Activated effector memory CD4-positive, alpha-beta T cell treated with anti-CD3 and anti-CD28 coated beads, Interleukin-2, amount 50 U/mL, for 16 hours (primary cell): ENCODE measurements around the gene CFAP410.

ENCODE experiments used
- DNase-seq: peaks from one replicate; pipeline ENCODE4 v3.0.0-alpha.2; 2020

Gene CFAP410

DNA sequence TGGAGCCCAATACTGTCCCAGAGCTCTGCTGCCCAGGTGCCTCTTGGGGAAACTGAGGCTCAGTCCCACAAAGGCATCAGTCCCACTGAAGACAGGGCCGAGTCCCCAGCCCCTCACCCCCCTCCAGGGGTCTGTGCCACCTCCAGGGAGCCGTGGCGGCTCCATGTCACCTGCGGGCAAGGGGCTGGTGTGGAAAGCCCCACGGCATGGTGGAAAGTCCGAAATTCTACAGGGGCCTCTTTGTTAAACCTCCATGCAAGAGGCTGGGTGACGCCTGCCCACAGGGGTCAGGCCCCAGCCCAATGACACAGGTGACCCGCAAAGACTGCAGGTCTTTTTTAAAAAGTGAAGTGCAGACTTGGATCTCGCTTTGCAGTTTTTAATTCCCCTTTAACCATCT lies 56.8 kb downstream of the CFAP410 start:
- no peak for DNase-seq

DNA sequence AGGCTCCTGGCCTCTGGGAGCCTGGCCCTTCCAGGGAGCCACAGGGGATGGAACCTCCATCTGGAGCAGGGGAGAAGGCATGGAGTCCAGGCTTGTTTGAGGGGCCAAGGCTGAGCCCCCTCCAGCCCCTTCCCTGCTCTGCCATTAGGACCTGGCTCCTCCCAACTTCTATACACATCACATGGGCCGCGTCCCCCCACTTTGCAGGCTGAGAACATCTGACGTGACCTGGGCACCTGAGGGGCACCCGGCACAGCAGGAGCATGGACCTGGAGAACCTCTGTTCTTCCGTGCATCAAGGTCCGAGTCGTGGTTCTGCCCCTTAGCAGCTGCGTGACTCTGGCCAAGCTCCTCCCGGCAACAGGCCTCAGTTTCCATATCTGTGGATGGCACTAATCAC lies 57.4 kb downstream of the CFAP410 start:
- no peak for DNase-seq

DNA sequence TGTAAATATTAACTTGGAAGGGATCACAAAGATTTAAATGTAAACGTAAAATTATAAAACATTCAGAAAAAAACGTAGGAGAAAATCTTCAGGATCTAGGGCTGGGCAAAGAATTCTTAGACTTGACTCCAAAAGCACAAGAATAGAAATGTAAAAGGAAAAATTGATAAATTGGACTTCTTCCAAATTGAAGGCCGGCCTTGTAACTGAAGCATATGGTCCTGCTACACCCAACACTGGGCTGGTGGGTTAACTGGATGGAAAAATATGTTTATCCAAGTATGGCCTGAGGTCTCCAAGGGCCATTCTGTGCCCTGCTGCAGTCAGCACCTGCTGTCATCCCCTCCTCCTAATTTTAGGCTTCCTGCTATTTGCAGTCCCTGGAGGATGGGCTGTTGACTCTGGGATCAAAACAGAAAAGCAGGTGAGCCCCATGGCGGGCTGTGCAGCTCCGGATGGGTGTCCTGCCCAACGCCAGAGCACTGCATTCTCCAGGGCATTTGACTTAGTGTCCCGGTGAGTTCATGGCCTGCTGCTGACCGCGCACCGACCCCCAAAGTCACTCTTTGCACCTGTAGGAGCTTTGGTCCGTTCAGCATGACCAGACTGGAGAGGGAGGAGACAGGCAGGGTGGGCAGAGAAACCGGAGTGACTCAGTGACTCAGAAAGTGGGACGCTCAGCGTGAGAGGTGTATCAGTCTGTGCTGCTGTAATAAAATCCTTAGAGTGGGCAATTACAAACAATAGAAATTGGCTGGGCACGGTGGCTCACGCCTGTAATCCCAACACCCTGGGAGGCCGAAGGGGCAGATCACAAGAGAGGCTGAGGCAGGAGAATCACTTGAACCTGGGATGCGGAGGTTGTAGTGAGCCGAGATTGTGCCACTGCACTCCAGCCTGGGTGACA lies 59.6 kb downstream of the CFAP410 start:
- DNase-seq, result no peak
